ENCODE results near the gene LDAF1. TPM values are rescaled to one million over a fixed set of nuclear protein-coding genes. Genes with fewer than 3 reads are reported as not detected.
"Not testable (repeated sequence)": the region's sequence is repeated elsewhere in the genome, so short reads cannot be mapped to it uniquely, and the experiment has no call there.

LDAF1 gene
- total RNA-seq, result 15.7 TPM

GRCh38 chr16:21158208-21159110 lies at the start of gene LDAF1:
LDAF1 (plus strand) TSS chr16:21158674; CDS start chr16:21161183, 2,509 bp downstream.
- no peaks in the 10 kb centered on the region for H3K27me3 ChIP-seq (ENCODE audit: insufficient read depth, low read length)
- peaks cover 22% of the 10 kb centered on the region for H3K4me1 ChIP-seq (ENCODE audit: insufficient read depth, low read length)
- H3K4me3 ChIP-seq (ENCODE audit: low read length), result peak within 1 kb of the TSS; percentile 61
- no peaks in the 10 kb centered on the region for H3K9me3 ChIP-seq (ENCODE audit: low read depth, low read length)

DNA sequence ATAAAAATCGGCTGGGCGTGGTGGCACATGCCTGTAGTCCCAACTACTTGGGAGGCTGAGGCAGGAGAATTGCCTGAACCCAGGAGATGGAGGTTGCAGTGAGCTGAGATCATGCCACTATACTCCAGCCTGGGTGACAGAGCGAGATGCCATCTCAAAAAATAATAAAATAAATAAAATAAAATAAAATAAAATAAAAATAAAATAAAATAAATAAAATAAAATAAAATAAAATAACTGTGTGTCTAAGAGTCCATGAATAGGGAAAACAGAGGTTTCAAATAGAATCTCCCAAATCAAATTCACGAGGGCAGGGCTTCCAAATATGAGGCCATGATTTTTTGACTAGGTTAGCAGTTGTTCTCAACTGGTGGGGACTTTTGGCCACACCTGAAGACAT lies 42.9 kb upstream of the LDAF1 start:
- not testable (repeated sequence) for H3K4me1 ChIP-seq (ENCODE audit: insufficient read depth, low read length); H3K9me3 ChIP-seq (ENCODE audit: low read depth, low read length); H3K27me3 ChIP-seq (ENCODE audit: insufficient read depth, low read length); H3K4me3 ChIP-seq (ENCODE audit: low read length)

- Histone ChIP-seq H3K4me1 (ENCODE audit: insufficient read depth, low read length) (no peaks in the 10 kb centered on the region), H3K27me3 (ENCODE audit: insufficient read depth, low read length) (no peaks in the 10 kb centered on the region), H3K9me3 (ENCODE audit: low read depth, low read length) (no peaks in the 10 kb centered on the region), H3K4me3 (ENCODE audit: low read length) (no peak overlapping the region)
Measured at GRCh38 chr16:21116148-21116693, 42.3 kb upstream of the LDAF1 start.

- Histone ChIP-seq H3K9me3 (ENCODE audit: low read depth, low read length) (no peaks in the 10 kb centered on the region), H3K27me3 (ENCODE audit: insufficient read depth, low read length) (no peaks in the 10 kb centered on the region), H3K4me1 (ENCODE audit: insufficient read depth, low read length) (no peaks in the 10 kb centered on the region), H3K4me3 (ENCODE audit: low read length) (no peak overlapping the region)
Measured at GRCh38 chr16:21117567-21117966, 40.9 kb upstream of the LDAF1 start.

GRCh38 chr16:21120976-21121520 lies 37.4 kb upstream of the LDAF1 start:
- Histone ChIP-seq H3K27me3 (ENCODE audit: insufficient read depth, low read length) (no peaks in the 10 kb centered on the region), H3K9me3 (ENCODE audit: low read depth, low read length) (no peaks in the 10 kb centered on the region), H3K4me3 (ENCODE audit: low read length) (no peak overlapping the region), H3K4me1 (ENCODE audit: insufficient read depth, low read length) (no peaks in the 10 kb centered on the region)

GRCh38 chr16:21125191-21125590 lies 33.3 kb upstream of the LDAF1 start:
- H3K27me3 ChIP-seq (ENCODE audit: insufficient read depth, low read length), result no peaks in the 10 kb centered on the region
- H3K4me3 ChIP-seq (ENCODE audit: low read length), result no peak overlapping the region
- no peaks in the 10 kb centered on the region for H3K4me1 ChIP-seq (ENCODE audit: insufficient read depth, low read length)
- H3K9me3 ChIP-seq (ENCODE audit: low read depth, low read length), result no peaks in the 10 kb centered on the region

DNA sequence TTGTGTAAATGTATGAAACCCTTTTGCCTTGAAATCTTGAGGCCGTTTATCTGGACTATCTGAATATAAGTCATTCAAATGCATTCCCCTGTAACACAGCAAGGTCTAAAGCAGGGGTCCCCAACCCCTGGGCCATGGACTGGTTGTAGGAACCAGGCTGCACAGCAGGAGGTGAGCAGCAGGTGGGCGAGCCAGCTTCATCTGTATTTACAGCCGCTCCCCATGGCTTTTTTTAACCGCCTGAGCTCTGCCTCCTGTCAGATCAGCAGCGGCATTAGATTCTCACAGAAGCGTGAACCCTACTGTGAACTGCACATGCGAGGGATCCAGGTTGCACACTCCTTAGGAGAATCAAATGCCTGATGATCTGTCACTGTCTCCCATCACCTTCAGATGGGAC lies 32.0 kb upstream of the LDAF1 start:
- Histone ChIP-seq H3K4me1 (ENCODE audit: insufficient read depth, low read length) (no peaks in the 10 kb centered on the region), H3K27me3 (ENCODE audit: insufficient read depth, low read length) (no peaks in the 10 kb centered on the region), H3K9me3 (ENCODE audit: low read depth, low read length) (no peaks in the 10 kb centered on the region), H3K4me3 (ENCODE audit: low read length) (no peak overlapping the region)

GRCh38 chr16:21128991-21129390 lies 29.5 kb upstream of the LDAF1 start:
- no peaks in the 10 kb centered on the region for H3K27me3 ChIP-seq (ENCODE audit: insufficient read depth, low read length)
- H3K4me3 ChIP-seq (ENCODE audit: low read length), result no peak overlapping the region
- no peaks in the 10 kb centered on the region for H3K4me1 ChIP-seq (ENCODE audit: insufficient read depth, low read length)
- H3K9me3 ChIP-seq (ENCODE audit: low read depth, low read length), result no peaks in the 10 kb centered on the region

DNA sequence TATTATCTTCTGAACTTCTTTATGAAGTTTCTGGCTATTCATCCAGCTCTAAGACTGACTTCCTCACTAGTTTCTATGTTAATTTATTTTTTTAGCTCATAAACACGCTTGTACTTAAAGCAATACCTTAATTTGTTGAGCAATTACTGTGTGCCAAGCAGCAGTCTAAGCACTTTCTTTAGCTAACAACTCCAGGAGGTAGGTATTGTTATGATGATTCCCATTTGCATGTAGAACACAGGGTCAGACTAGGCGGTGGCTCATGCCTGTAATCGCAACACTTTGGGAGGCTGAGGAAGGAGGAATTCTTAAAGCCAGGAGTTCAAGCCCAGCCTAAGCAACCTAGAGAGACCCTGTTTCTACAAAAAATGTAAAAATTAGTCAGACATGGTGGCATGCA lies 27.7 kb upstream of the LDAF1 start:
- H3K4me3 ChIP-seq (ENCODE audit: low read length), result no peak overlapping the region

GRCh38 chr16:21134053-21134452 lies 24.4 kb upstream of the LDAF1 start:
- H3K27me3 ChIP-seq (ENCODE audit: insufficient read depth, low read length), result no peaks in the 10 kb centered on the region
- no peaks in the 10 kb centered on the region for H3K9me3 ChIP-seq (ENCODE audit: low read depth, low read length)
- H3K4me3 ChIP-seq (ENCODE audit: low read length), result no peak overlapping the region
- no peaks in the 10 kb centered on the region for H3K4me1 ChIP-seq (ENCODE audit: insufficient read depth, low read length)

More for the DNA sequence above, 27.7 kb upstream of the LDAF1 start:
- Histone ChIP-seq H3K4me1 (ENCODE audit: insufficient read depth, low read length) (no peaks in the 10 kb centered on the region), H3K9me3 (ENCODE audit: low read depth, low read length) (no peaks in the 10 kb centered on the region), H3K27me3 (ENCODE audit: insufficient read depth, low read length) (no peaks in the 10 kb centered on the region)

DNA sequence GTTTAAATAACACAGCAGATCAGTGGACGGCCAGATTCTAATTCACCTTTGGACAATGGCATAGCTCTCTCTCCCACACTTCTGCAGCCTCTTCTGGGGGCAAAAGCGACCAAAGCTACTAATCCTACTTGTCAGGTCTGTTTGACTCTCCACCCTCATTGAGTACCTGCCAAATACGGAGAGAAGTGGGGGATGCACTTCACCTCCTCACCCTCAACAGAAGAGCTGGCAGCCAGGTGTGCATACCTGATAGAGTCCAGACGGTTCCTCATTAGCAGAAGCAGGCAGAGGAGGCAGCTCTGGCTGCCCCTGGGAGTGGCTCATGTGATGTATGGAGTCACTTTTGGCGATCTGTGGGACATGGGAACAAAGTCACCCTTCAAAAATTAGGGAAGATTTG lies 12.7 kb upstream of the LDAF1 start:
- Histone ChIP-seq H3K27me3 (ENCODE audit: insufficient read depth, low read length) (no peaks in the 10 kb centered on the region), H3K9me3 (ENCODE audit: low read depth, low read length) (no peaks in the 10 kb centered on the region), H3K4me1 (ENCODE audit: insufficient read depth, low read length) (no peaks in the 10 kb centered on the region), H3K4me3 (ENCODE audit: low read length) (no peak overlapping the region)

GRCh38 chr16:21150375-21151001 lies 8.0 kb upstream of the LDAF1 start, which contains the start of gene DNAH3:
DNAH3 (minus strand) TSS chr16:21150846; CDS start chr16:21150319, 527 bp downstream.
- H3K9me3 ChIP-seq (ENCODE audit: low read depth, low read length), result no peaks in the 10 kb centered on the region
- no peak within 1 kb of the TSS for H3K4me3 ChIP-seq (ENCODE audit: low read length)
- H3K27me3 ChIP-seq (ENCODE audit: insufficient read depth, low read length), result no peaks in the 10 kb centered on the region
- no peaks in the 10 kb centered on the region for H3K4me1 ChIP-seq (ENCODE audit: insufficient read depth, low read length)

- not testable (repeated sequence) for H3K27me3 ChIP-seq (ENCODE audit: insufficient read depth, low read length); H3K9me3 ChIP-seq (ENCODE audit: low read depth, low read length); H3K4me1 ChIP-seq (ENCODE audit: insufficient read depth, low read length); H3K4me3 ChIP-seq (ENCODE audit: low read length)
Measured at GRCh38 chr16:21152160-21153030, 6.1 kb upstream of the LDAF1 start.

DNA sequence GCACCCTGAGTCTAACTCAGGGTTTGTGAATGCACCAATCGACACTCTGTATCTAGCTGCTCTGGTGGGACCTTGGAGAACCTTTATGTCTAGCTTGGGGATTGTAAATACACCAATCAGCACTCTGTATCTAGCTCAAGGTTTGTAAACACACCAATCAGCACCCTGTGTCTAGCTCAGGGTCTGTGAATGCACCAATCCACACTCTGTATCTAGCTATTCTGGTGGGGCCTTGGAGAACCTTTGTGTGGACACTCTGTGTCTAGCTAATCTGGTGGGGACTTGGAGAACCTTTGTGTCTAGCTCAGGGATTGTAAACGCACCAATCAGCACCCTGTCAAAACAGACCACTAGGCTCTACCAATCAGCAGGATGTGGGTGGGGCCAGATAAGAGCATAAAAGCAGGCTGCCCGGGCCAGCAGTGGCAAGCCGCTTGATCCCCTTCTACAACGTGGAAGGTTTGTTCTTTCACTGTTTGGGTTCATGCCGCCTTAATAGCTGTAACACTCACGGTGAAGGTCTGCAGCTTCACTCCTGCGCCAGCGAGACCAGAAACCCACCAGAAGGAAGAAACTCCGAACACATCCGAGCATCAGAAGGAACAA lies 5.2 kb upstream of the LDAF1 start:
- H3K9me3 ChIP-seq (ENCODE audit: low read depth, low read length); H3K27me3 ChIP-seq (ENCODE audit: insufficient read depth, low read length); H3K4me1 ChIP-seq (ENCODE audit: insufficient read depth, low read length); H3K4me3 ChIP-seq (ENCODE audit: low read length): not testable (repeated sequence)

All from mononuclear cell (primary cell).